ENCODE data around the gene SF3A1.

The SF3A1 gene

DNA sequence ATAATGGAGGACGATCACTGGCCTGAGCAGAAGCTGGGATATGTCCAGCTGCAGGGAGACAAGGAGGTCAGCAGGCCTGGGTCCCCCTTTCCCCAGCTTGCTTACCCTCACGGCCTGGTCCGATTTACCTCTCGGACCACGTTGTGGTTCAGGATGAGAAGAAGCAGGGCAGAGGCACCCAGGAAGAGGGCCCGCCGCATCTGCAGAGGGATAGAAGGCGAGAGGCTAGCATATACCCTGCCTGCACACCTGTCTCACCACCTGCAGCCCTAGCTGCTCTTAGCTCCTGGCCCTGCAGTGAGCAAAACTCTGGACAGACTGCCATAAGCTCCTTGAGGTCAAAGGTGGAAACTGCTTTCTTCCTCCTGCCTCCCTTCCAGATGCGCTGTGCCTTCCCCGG, 29.2 kb upstream of the SF3A1 start:
- DNase-seq (ENCODE audit: low spot score): no peak

- no peak for DNase-seq (ENCODE audit: low spot score)
These were observed 26.4 kb upstream of the SF3A1 start for GRCh38 chr22:30383061-30383460.

- DNase-seq (ENCODE audit: low spot score): no peak
These were observed 25.6 kb upstream of the SF3A1 start for GRCh38 chr22:30382340-30382739.

- no peak for DNase-seq (ENCODE audit: low spot score)
These were observed 24.6 kb upstream of the SF3A1 start for GRCh38 chr22:30381264-30381663.

- no peak for DNase-seq (ENCODE audit: low spot score)
These were observed 23.3 kb upstream of the SF3A1 start for GRCh38 chr22:30380011-30380410.

GRCh38 chr22:30375312-30375849, 18.7 kb upstream of the SF3A1 start:
- DNase-seq (ENCODE audit: low spot score): no peak

DNA sequence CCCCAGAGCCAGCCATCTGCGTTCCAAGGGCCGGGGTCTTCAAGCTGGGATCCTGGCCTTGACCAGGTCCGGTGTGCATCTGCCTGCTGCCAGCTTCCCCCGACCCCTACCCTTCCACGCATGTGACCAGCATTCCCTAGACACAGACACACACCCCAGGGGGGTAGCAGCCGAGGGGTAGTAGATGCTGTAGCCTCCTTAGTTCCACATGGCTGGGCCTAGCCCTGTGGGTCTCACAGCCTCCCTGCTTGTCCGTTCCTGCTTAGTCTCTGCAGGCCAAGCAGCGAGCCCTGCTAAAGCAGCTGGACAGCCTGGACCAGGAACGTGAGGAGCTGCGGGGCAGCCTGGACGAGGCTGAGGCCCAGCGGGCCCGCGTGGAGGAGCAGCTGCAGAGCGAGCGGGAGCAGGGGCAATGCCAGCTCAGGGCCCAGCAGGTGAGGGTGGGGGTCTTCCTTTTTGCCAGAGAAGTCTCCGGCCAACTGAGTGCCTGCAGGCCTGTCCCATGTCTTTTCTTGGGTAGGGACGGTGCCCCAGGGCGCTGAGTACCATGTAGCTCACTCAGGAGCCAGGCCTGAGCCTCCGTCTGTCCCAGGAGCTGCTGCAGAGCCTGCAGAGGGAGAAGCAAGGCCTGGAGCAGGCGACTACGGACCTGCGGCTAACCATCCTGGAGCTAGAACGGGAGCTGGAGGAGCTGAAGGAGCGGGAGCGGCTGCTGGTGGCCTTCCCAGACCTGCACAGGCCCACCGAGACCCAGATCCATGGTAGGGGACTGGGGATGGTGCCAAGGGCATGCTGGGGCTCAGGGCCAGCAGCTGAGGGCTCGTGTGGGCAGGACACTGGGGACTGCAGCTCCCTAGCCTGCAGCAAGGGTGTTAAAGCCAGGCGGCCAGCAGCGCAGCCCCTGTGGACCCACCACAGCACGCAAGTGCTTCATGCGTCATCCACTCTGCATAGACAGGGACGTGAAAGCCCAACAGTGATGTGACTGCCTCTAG, 16.9 kb upstream of the SF3A1 start:
- DNase-seq (ENCODE audit: low spot score): no peak

- DNase-seq (ENCODE audit: low spot score): no peak
These were observed 16.2 kb upstream of the SF3A1 start for GRCh38 chr22:30372915-30373314.

- no peak for DNase-seq (ENCODE audit: low spot score)
These were observed 15.3 kb upstream of the SF3A1 start for GRCh38 chr22:30371981-30372380.

DNA sequence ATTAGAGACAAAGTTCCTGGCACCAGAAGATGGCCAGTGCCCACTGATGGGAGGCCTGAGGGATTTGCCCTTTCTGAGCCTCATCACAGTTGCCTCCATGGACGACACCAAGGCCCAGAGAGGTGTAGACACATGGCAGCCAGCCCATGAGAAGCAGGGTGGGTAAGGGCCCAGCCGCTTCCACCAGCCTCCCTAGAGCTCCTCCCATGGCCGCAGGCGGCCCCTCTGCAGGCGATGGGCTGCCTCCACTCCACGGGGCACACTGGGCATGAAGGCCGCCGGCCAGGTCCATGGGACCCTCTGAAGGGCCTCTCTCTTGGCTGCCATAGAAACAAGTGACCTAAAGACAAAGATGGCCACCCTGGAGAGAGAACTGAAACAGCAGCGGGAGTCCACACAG, 14.6 kb upstream of the SF3A1 start:
- DNase-seq (ENCODE audit: low spot score): no peak

DNA sequence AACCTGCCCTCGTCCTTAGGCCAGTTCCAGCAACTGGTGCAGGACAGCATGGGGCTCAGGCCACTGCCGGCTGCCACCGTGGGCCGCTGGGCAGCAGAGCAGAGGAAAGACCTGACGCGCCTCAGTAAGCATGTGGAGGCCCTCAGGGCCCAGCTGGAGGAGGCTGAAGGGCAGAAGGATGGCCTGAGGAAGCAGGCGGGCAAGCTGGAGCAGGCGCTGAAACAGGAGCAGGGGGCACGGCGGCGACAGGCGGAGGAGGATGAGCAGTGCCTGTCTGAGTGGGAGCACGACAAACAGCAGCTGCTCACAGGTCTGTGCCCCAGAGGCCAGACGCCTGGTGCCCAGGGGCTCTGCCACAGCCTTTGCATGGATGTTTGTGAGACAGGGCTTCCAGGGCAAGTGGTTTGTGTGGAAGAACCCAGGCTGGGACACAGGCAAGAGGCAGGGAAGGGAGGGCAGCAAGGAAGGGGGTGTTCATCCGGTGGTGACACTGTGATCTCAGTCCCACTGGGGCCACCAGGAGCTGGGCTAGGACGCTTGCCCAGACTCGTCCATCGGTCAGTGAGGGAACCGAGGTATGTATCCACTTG, 14.0 kb upstream of the SF3A1 start:
- no peak for DNase-seq (ENCODE audit: low spot score)

DNA sequence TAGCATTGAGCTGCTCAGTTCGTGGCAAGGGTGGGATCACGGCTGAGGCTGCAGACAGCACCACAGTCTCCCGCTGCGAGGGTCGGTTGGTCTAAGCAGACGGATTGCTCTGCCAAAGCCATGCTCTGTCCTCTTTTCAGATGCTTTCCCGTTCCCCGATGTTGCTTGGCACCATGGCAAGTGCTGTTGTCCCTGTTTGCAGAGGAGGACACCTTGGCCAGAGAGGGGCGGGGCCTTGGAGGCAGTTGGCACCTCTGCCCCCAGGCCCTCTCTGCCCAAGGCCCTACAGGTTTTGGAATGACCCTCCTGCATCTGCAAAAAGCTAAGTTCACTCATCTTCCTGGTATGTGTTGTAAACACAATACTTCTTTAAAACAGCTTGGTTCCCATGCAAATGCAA, 11.7 kb upstream of the SF3A1 start:
- DNase-seq (ENCODE audit: low spot score): no peak

GRCh38 chr22:30365891-30366290, 9.2 kb upstream of the SF3A1 start:
- no peak for DNase-seq (ENCODE audit: low spot score)

DNA sequence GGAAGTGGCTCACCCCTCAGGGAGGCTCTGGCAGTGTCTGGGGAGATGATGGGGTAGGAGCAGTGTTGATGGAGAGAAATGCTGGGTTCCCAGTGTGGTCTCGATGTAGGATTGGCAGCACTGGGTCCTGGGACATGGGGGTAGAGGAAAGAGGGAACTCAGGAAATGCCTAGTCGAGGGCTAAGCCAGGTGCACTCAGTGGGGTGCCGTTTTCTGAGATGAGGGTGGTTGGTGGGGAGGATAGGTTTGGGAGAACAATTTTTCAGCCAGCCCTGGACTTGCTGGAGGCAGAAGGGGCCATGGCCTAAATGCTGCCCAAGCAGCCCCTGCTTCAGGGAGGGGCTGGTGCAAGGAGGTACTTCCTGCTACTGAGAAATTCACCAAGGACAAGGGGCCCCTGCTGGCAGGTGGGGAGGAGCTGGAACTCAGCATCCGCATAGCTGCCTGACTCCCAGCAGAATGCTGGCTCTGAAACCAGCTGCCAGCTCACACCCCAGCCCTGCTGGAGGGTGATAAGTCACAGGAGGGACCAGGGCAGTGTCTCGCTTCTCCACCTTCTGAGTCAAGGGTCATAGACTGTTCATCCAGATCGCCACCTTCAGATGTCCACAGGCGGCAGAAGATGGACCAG, 6.1 kb upstream of the SF3A1 start:
- no peak for DNase-seq (ENCODE audit: low spot score)

DNA sequence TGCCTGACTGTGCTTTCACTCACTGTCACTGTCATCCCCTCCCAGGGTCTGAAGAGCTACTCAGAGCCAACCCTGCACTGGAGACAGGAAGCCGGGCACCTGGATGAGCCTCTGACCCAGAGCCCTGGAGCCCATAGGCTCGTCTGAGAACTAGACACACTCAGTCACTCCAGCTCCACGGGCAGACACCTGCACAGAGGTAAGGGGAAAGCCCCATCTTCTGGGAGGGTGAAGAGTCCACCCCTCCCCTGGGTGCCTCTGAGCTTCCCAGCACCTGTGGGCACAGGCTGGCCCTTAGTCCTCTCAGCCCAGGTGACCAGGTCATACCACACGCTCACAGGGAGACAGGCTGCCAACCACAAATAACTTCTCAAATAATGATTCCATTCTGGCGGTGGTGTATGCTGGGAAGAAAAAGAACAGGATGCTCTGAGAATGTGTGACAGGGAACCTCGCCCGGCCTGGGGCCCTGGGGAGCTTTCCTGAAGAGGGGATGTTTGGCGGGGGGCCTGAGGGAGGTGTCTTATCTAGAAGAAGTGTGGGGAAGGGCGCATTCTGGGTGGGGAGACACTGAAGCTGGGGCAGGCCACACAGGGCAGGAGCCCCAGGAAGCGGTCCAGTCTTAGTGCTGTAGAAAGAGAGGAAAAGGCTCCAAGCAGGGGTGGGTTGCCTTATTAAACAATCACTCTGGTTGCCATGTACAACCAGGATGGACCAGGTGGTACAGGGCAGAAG, 5.4 kb upstream of the SF3A1 start:
- no peak for DNase-seq (ENCODE audit: low spot score)

DNA sequence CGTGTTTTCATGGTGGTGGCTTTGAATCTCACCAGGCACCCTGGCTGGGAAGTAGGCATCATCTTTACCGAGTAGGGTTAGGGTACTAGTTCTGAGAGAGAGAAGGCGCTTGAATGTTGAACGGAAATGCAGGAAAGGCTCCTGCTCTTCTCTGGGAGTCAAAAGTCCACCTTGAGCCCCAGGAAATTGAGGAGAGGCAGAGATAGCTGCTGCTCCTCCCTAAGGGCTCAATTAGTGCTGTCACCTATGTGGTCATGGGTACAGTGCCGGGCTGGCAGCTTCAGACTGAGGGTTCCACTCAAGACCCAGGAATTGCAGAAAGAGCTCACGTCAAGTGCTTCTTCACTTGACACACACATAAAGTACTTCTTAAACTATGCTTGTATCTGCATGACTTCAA, 1.8 kb upstream of the SF3A1 start:
- DNase-seq (ENCODE audit: low spot score): no peak

DNA sequence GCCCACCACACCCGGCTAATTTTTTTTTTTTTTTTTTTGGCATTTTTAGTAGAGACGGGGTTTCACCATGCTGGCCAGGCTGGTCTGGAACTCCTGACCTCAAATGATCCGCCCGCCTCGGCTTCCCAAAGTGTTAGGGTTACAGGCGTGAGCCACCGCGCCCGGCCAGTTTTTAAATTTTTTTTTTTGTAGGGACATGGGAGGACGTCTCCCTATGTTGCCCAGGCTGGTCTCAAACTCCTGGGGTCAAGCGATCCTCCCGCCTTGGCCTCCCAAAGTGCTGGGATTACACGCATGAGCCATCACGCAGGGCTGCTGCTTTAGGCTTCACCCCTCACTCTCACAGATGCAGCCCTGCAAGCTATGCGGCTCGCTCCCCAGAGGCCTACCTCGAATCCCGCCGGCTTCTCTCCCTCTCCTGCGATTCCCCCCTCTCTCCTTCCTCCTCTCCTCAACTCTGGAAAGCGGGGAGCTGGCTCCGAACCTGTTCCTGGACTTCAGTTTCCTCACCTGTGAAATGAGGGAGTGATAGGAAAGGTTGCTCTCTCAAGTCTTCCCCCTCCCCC, 1.0 kb upstream of the SF3A1 start:
- no peak for DNase-seq (ENCODE audit: low spot score)

DNA sequence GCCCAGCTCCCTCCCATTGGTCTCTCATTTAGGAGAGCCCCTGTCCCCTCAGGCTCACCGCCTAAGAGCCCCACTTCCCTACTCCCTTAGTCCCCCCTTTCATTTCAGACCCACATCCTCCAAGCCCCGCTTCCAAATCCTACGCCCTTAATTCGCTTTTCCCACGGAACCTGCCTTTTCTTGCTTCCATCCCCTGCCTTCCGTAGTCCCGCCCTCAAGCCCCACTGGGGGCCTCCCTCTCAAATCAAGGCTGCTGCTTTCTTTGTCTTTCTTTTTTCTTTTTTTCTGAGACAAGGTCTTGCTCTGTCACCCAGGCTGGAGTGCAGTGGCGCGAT, 509 bp upstream of the SF3A1 start:
- no peak for DNase-seq (ENCODE audit: low spot score)

DNA sequence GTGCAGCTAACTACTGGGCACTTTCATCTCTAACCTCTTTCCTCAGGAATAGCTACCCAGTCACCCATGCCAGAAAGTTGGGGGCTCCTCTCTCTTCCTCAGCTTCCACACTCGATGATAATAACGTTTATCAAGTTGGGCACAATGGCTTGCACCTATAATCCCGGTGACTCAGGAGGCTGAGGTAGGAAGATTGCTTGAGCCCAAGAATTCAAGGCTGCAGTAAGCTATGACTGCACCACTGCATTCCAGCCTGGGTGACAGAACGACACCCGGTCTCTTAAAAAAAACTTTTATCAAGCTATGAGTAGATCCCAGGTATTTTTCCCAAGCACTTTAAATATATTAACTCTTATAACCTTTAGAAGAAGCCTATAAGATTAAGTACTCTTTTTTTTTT, 2.0 kb downstream of the SF3A1 start:
- no peak for DNase-seq (ENCODE audit: low spot score)

GRCh38 chr22:30351226-30351625, 5.5 kb downstream of the SF3A1 start:
- DNase-seq (ENCODE audit: low spot score): no peak

DNA sequence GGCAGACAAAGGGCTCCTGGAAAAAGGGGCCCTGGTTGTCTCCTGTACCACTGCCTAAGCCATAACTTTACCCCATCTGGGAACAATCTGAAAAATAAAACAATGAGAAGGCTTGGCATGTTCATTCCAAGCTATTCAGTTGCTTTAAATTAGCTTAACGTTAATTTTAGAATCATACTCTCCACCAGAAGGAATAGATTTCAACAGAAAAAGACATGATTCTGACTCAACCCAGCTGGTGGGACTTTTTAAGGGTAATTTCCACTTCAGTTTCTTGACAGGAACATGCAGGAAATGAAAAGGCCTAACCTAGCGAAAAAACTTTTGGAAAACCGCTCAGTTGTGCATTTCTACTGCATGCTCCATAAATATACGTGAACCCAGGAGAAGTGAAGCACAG, 7.9 kb downstream of the SF3A1 start:
- DNase-seq (ENCODE audit: low spot score): no peak

DNA sequence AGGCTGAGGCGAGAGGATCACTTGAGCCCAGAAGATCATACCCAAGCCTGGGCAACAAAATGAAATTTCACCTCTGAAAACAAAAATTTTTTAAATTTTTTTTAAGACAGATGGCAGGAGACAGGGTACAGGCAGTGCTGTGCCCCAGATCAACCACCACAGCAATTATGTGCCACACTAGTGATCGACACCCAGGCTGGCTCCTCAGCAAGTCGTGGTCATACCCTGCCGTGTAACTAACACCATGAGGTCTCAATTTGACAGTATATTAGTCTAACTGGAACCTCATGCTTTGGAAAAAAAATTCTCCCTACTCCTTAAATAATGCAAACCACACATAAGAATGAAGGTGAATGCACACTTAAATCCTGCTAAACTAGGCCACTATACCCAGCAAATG, 8.3 kb downstream of the SF3A1 start:
- DNase-seq (ENCODE audit: low spot score): no peak
